GM10248 (cell line): ENCODE measurements around the gene DDX56.
"Not testable (repeated sequence)": the region's sequence is repeated elsewhere in the genome, so short reads cannot be mapped to it uniquely, and the experiment has no call there.

Source experiments
- CTCF ChIA-PET: fragments of 300-600 bp; sonication (Branson Sonifier 250); formaldehyde crosslinking; extraction: SDS; loops from one replicate; lab custom pipeline; 2021; ENCODE audit warnings: antibody characterized with exemption; lab: Yijun Ruan, JAX
- POLR2A ChIA-PET: fragments of 350-650 bp; sonication (Branson Sonifier 250); formaldehyde crosslinking; extraction: SDS; loops from one replicate; lab custom pipeline; 2020; ENCODE audit warnings: antibody characterized with exemption; lab: Yijun Ruan, JAX
- DNase-seq: peaks from one replicate; pipeline ENCODE4 v3.0.0; 2012; ENCODE audit errors: extremely low spot score
- TF ChIP-seq, protein P1 (sequence below): IDR thresholded peaks from 2 replicates; pipeline ENCODE4 v1.5.1; 2012; ENCODE audit warnings: mild to moderate bottlenecking, low read depth; ENCODE audit errors: extremely low read depth, missing control alignments, control extremely low read depth

Gene DDX56

DNA sequence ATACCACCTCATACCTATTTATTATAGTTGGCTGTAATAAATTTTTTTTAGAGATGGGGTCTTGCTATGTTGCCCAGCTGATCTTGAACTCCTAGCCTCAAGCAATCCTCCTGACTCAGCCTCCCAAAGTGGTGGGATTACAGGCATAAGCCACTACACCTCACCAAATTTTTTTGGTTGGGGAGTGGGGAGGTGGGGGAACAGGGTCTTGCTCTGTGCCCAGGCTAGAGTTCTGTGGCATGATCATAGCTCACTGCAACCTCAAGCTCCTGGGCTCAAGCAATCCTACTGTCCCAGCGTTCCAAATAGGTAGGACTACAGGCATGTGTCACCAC lies 28.8 kb upstream of the DDX56 start:
- ChIA-PET CTCF (interaction anchor here (1.1 to 1.8 kb wide), 3 partner anchors 14 to 20 kb away, joined by 3 to 4 read pairs (median 3); no protein-coding TSS in a partner anchor), POLR2A (no interaction called here)
- TF ChIP-seq, protein P1, sequence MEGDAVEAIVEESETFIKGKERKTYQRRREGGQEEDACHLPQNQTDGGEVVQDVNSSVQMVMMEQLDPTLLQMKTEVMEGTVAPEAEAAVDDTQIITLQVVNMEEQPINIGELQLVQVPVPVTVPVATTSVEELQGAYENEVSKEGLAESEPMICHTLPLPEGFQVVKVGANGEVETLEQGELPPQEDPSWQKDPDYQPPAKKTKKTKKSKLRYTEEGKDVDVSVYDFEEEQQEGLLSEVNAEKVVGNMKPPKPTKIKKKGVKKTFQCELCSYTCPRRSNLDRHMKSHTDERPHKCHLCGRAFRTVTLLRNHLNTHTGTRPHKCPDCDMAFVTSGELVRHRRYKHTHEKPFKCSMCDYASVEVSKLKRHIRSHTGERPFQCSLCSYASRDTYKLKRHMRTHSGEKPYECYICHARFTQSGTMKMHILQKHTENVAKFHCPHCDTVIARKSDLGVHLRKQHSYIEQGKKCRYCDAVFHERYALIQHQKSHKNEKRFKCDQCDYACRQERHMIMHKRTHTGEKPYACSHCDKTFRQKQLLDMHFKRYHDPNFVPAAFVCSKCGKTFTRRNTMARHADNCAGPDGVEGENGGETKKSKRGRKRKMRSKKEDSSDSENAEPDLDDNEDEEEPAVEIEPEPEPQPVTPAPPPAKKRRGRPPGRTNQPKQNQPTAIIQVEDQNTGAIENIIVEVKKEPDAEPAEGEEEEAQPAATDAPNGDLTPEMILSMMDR = no peak
- no peak for DNase-seq

DNA sequence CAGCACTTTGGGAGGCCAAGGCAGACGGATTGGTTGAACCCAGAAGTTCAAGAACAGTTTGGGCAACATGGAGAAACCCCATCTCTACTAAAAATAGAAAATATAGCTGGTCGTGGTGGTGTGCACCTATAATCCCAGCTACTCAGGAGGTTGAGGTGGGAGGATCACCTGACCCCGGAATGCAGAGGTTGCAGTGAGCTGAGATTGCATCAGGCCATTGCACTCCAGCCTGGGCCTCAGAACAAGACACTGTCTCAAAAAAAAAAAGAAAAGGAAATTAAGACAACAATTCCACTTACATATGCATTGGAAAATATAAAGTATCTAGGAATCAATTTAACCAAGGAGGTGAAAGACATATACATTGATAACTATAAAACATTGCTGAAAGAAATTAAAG lies 25.5 kb upstream of the DDX56 start:
- ChIA-PET POLR2A (no interaction called here), CTCF (interaction anchor here (0.9 to 2.3 kb wide), 5 partner anchors 8 to 536 kb away, joined by 3 to 8 read pairs (median 3); no protein-coding TSS in a partner anchor)
- DNase-seq = no peak
- TF ChIP-seq, protein P1 = no peak

DNA sequence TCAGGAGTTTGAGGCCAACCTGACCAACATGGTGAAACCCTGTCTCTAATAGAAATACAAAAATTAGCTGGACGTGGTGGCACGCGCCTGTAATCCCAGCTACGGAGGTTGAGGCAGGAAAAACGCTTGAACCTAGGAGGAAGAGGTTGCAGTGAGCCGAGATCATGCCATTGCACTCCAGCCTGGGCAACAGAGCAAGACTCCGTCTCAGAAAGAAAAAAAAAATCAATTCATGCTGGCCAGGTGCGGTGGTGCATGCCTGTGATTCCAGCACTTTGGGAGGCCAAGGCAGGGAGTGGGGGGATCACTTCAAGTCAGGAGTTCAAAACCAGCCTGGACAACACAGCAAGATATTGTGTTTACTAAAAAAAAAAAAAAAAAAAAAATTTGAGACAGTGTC lies 23.5 kb upstream of the DDX56 start:
- not testable (repeated sequence) for DNase-seq
- ChIA-PET POLR2A (interaction anchor here (1.1 kb wide), 1 partner anchor 152 kb away, joined by 3 read pairs; no protein-coding TSS in a partner anchor), CTCF (interaction anchor here (1.8 kb wide), 1 partner anchor 249 kb away, joined by 4 read pairs; no protein-coding TSS in a partner anchor)

DNA sequence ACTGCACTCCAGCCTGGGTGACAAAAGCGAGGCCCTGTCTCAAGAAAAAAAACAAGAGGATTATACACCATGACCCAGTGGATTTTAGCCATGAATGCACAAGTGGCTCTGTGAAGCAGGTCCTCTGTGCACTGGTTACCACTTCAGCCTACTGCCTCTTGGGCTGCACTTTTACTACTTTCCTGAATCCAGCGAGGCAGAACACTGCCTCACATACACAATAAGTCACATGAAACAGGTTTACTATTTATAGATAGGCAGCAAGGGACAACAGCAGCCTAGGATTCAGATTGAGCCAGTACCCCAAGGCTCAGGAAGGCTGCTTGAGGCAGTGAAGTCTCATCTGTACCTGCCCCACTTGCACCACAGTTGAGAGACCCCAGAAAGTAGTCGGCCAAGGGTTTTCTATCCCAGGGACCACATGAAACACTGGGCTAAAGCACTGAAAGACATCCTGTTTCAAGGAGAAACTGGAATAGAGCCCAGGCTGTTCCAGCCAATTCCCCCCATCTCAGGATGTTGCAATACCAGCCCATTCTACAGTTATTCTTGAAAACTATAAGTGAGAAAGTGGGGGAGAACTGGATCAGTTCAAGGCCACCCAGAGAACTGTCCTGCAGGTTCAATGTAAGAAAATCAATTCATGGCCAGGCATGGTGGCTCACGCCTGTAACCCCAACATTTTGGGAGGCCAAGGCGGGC lies 22.4 kb upstream of the DDX56 start:
- TF ChIP-seq, protein P1 = no peak
- ChIA-PET POLR2A (no interaction called here), CTCF (interaction anchor here (1.8 kb wide), 1 partner anchor 251 kb away, joined by 4 read pairs; no protein-coding TSS in a partner anchor)
- DNase-seq = no peak

DNA sequence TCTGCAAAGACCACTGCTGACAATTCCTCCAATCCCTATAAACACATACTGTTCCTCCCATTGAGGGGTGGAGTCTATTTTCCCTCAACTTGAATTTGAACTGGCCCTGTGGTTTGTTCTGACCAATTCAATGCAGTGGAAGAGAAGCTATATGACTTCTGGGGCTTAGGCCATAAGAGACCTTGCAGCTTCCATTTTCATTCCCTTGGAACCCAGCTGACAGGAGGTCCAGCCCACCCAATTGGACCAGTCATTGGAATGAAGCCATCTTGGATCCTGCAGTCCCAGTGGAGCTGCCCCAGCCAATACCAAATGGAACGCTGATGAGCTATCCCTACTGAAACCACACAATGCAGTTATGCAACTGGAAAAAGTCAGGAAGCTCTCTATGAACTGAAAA lies 17.2 kb upstream of the DDX56 start:
- TF ChIP-seq, protein P1 = no peak
- CTCF ChIA-PET = interaction anchor here (1.2 to 2.0 kb wide), 6 partner anchors 9 to 258 kb away, joined by 3 to 8 read pairs (median 4); no protein-coding TSS in a partner anchor
- POLR2A ChIA-PET = no interaction called here
- no peak for DNase-seq

DNA sequence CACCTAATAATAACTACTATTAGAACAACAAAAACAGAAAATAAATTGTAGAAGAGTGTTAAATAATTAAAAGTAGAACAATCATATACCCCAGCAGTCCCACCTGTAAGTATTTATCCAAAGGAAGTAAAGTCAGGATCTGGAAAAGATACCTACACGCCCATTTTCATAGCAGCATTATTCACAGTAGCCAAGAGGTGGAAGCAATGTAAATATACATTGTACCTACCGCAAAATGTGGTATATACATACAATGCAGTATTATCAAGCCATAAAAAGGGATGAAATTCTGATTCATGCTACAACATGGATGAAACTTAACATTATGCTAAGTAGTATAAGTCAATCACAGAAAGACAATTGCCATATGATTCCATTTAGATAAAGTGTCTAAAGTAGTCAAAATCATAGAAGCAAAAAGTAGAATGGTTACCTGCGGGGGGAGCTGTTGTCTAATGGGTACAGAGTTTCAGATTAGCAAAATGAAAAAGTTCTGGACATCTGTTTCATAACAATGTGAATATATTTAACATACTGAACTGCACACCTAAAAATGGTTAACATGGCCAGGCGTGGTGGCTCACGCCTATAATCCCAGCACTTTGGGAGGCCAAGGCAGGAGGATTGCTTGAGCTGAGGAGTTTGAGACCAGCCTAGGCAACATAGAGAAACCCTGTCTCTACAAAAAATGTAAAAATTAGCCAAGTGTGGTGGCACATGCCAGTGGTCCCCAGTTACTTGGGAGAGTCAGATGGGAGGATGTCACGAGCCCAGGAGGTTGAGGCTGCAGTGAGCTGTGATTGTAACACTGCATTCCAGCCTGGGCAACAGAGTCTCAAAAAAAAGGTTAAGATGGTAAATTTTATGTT lies 14.4 kb upstream of the DDX56 start:
- CTCF ChIA-PET = interaction anchor here (0.9 to 5.0 kb wide), 14 partner anchors 11 to 548 kb away, joined by 3 to 41 read pairs (median 4); partner anchors contain the start of genes H2AZ2 and OGDH
- TF ChIP-seq, protein P1 = peak; percentile 47
- POLR2A ChIA-PET = no interaction called here
- no peak for DNase-seq
